Keratinocyte (primary cell): ENCODE results near the gene NAT10. TPM values are rescaled to one million over a fixed set of nuclear protein-coding genes. Genes with fewer than 3 reads are reported as not detected.

Experiments
- DNase-seq: peaks from one replicate; pipeline ENCODE4 v3.0.0-alpha.2; 2011; ENCODE audit warnings: low read depth, missing footprints, low spot score
- FAIRE-seq: peaks from 2 replicates; lab custom pipeline; 2011; peaks lifted over from hg19 to GRCh38; lab: Jason Lieb, UNC
- H2AFZ ChIP-seq: 2 replicates; pipeline ENCODE4 v1.6.0; 2012; ENCODE audit warnings: low read length, control low read depth, inconsistent platforms; ENCODE audit not compliant: control insufficient read depth
- H3K27ac ChIP-seq: 2 replicates; pipeline ENCODE4 v1.5.1; 2011; ENCODE audit warnings: low read length; ENCODE audit not compliant: control insufficient read depth, insufficient read depth
- H3K27me3 ChIP-seq: 3 replicates; pipeline ENCODE4 v1.6.0; 2011; ENCODE audit warnings: low read length; ENCODE audit not compliant: control insufficient read depth, insufficient read depth; ENCODE audit errors: extremely low read depth
- H3K36me3 ChIP-seq, 2 experiments: 2 replicates in 1 of 2; 3 replicates in 1 of 2; pipeline ENCODE4 v1.5.1; 2011; ENCODE audit warnings: low read length in 2 of 2, mild to moderate bottlenecking in 1 of 2; ENCODE audit not compliant: control insufficient read depth in 2 of 2, insufficient read depth in 2 of 2; ENCODE audit errors: extremely low read depth in 1 of 2
- H3K4me1 ChIP-seq: 3 replicates; pipeline ENCODE4 v1.5.1; 2011; ENCODE audit warnings: low read length; ENCODE audit not compliant: control insufficient read depth, insufficient read depth; ENCODE audit errors: extremely low read depth
- H3K4me2 ChIP-seq: 3 replicates; pipeline ENCODE4 v1.6.0; 2011; ENCODE audit warnings: low read depth, low read length; ENCODE audit not compliant: control insufficient read depth, insufficient read depth; ENCODE audit errors: extremely low read depth
- H3K4me3 ChIP-seq, 3 experiments: fragments of 200-600 bp in 1 of 3; sonication (generic) in 1 of 3; 2 replicates in 2 of 3; 3 replicates in 1 of 3; pipeline ENCODE4 v1.5.1; 2011 to 2016; ENCODE audit warnings: low read length in 3 of 3, mild to moderate bottlenecking in 3 of 3, control low read depth in 2 of 3, inconsistent platforms in 1 of 3, low read depth in 1 of 3, mixed read lengths in 1 of 3, mixed run types in 1 of 3, moderate library complexity in 1 of 3; ENCODE audit not compliant: control insufficient read depth in 2 of 3, insufficient read depth in 2 of 3; ENCODE audit errors: extremely low read depth in 1 of 3
- H3K79me2 ChIP-seq: 2 replicates; pipeline ENCODE4 v1.6.0; 2012; ENCODE audit warnings: low read length; ENCODE audit not compliant: control insufficient read depth, insufficient read depth
- H3K9ac ChIP-seq: 3 replicates; pipeline ENCODE4 v1.6.0; 2011; ENCODE audit warnings: low read length; ENCODE audit not compliant: control insufficient read depth, insufficient read depth; ENCODE audit errors: extremely low read depth
- H3K9me1 ChIP-seq: 3 replicates; pipeline ENCODE4 v1.6.0; 2011; ENCODE audit warnings: low read length; ENCODE audit not compliant: control insufficient read depth, insufficient read depth; ENCODE audit errors: extremely low read depth
- H3K9me3 ChIP-seq: 2 replicates; pipeline ENCODE4 v1.5.1; 2012; ENCODE audit warnings: low read depth, low read length; ENCODE audit not compliant: control insufficient read depth
- H4K20me1 ChIP-seq: 3 replicates; pipeline ENCODE4 v1.6.0; 2011; ENCODE audit warnings: low read length; ENCODE audit not compliant: control insufficient read depth, insufficient read depth; ENCODE audit errors: extremely low read depth
- CTCF ChIP-seq, 3 experiments: IDR thresholded peaks in 1 of 3; conservative IDR thresholded peaks in 1 of 3; optimal IDR thresholded peaks in 1 of 3; 2 replicates in 2 of 3; 3 replicates in 1 of 3; pipeline versions ENCODE3 to v1.5.1; 2011; ENCODE audit warnings: low read length in 3 of 3, mild to moderate bottlenecking in 3 of 3, moderate library complexity in 2 of 3, control low read depth in 1 of 3, inconsistent platforms in 1 of 3; ENCODE audit not compliant: insufficient read depth in 2 of 3; ENCODE audit errors: extremely low read depth in 1 of 3
- EZH2 ChIP-seq: IDR thresholded peaks from one replicate; pipeline ENCODE4 v1.6.1; 2012; ENCODE audit warnings: inconsistent platforms, mild to moderate bottlenecking, low read length, moderate library complexity
- dilution Hi-C: fragments of 300-500 bp; cut with MboI; formaldehyde crosslinking; loops from one replicate; pipeline ENCODE4 v1.7.0; 2020; ENCODE audit warnings: low sequenced_read_pairs; ENCODE audit not compliant: extremely low pct_ligation_motif_present
- polyA plus RNA-seq, 5 experiments: library from polyadenylated mRNA; depleted of rRNA in 3 of 5; stranded (reverse) in 3 of 5; stranded (forward) in 1 of 5; unstranded in 1 of 5; fragments of >200 nt; gene quantifications; 1 replicate in 1 of 5; 2 replicates in 3 of 5; 3 replicates in 1 of 5; pipeline versions ENCODE4 v1.2.1 to v1.2.3, GENCODE V29; 2011 to 2012; ENCODE audit warnings: missing spikeins in 2 of 5, low read depth in 1 of 5, low replicate concordance in 1 of 5

The NAT10 gene
- polyA plus RNA-seq, 1 donor (not counting 4 experiments of a cell fraction or from before 2014, with no cell fraction given) = 44.0 TPM

GRCh38 chr11:34072041-34072440 lies 33.4 kb upstream of the NAT10 start:
- no peaks in the 10 kb centered on the region for H3K27me3 ChIP-seq
- H3K4me3 ChIP-seq = no peak overlapping the region
- TF ChIP-seq CTCF (optimal IDR thresholded peaks at IDR 0.05 in 1 of 3, IDR thresholded peaks at IDR 0.05 in 1 of 3, conservative IDR thresholded peaks at IDR 0.05 in 1 of 3; ENCODE audit: extremely low read depth in 1 of 3, insufficient read depth in 2 of 3, low read length in 3 of 3) (no peak), EZH2 (no peak)
- no peak for FAIRE-seq
- dilution Hi-C loops = no loop called here
- peaks cover 13 to 18% of the 10 kb centered on the region in 2 experiments for H3K36me3 ChIP-seq
- H3K4me1 ChIP-seq = peaks cover 17% of the 10 kb centered on the region
- peaks cover 74% of the 10 kb centered on the region for H3K79me2 ChIP-seq
- no peak for DNase-seq
- H3K4me2 ChIP-seq = no peak overlapping the region
- H3K9me1 ChIP-seq = no peaks in the 10 kb centered on the region
- no peaks in the 10 kb centered on the region for H3K9me3 ChIP-seq
- peaks cover 14% of the 10 kb centered on the region for H4K20me1 ChIP-seq
- no peak overlapping the region for H3K9ac ChIP-seq
- no peak overlapping the region for H3K27ac ChIP-seq
- no peak overlapping the region for H2AFZ ChIP-seq

GRCh38 chr11:34072832-34073231 lies 32.6 kb upstream of the NAT10 start:
- Histone ChIP-seq H3K9me3 (no peaks in the 10 kb centered on the region), H3K4me1 (peaks cover 17% of the 10 kb centered on the region), H3K27me3 (no peaks in the 10 kb centered on the region), H3K9ac (no peak overlapping the region), H4K20me1 (peaks cover 10% of the 10 kb centered on the region), H2AFZ (no peak overlapping the region), H3K79me2 (peaks cover 67% of the 10 kb centered on the region), H3K36me3 (peaks cover 13 to 19% of the 10 kb centered on the region in 2 experiments), H3K9me1 (no peaks in the 10 kb centered on the region), H3K4me2 (no peak overlapping the region), H3K27ac (no peak overlapping the region), H3K4me3 (no peak overlapping the region)
- FAIRE-seq (no peak), DNase-seq (no peak)
- no peak for TF ChIP-seq EZH2
- TF ChIP-seq CTCF (optimal IDR thresholded peaks at IDR 0.05 in 1 of 3, IDR thresholded peaks at IDR 0.05 in 1 of 3, conservative IDR thresholded peaks at IDR 0.05 in 1 of 3; ENCODE audit: extremely low read depth in 1 of 3, insufficient read depth in 2 of 3, low read length in 3 of 3) = no peak
- dilution Hi-C loops = no loop called here
